ENCODE data around the gene ZNF787.
"Not testable (repeated sequence)": the region's sequence is repeated elsewhere in the genome, so short reads cannot be mapped to it uniquely, and the experiment has no call there.

The ZNF787 gene

DNA sequence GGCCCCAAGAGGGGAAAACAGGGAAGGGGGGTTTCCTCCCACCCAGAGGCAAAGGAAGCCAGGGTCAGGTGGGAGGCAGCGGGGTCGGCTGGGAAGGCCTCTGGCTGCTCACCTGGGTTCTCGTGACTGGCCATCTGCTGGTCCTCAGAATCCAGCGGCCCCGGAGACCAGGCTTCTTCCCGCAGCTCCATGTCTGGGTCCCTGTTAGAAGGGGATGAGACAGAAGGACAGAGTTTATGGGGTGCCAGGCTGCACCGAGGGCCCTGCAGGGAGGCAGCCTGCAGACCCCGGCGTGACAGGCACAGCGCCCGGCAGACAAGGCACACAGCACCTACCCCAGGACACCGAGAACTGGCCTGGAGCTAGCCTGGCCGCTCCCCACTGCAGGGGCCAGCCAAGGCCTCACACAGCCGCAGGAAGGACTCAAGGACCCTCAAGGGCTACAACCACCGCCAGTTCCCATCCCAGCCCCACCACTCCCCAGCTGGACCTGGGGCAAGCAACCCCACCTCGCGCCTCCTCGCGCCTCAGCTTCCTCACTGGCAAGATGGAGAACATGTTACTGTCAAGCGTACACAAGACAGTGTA, 18.0 kb downstream of the ZNF787 start:
- DNase-seq, result no peak

DNA sequence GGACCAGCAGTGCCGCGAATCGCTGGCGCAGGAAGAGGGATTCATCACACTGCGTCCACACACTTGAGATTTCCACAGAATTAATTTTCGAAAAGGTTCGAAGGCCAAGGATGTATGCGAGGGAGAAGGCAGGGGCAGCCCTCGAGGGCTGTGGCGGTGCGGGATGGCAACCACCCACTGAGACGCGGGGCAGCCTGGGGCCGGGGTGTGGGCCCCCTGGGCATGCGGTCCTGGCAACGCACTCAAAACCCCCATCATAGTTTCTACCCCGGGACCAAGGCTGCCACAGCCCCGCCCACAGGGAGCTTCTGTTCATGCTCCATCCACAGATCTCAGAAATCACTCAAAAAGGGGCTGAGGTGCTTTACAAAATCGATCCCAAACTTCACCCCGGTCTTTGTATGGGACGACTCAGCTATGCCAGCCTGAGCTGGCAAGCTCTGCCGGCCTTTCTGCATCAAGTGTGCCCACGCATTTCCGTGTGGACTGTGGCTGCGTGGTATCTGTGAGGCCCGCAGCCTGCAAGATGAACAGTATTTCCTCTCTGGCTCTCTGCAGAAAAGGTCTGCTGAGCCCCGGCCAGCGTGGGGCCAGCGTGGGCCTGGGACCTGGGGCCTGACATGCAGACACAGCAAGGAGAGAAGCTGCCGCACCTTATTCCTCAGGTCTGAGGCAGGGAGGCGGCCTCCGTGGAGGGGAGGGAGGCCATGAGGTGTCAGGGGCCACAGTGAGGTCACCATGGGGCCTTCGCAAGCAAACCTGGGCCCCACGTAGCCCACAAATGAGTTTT, 19.2 kb downstream of the ZNF787 start:
- DNase-seq, result no peak

GRCh38 chr19:56101095-56101494, 20.0 kb downstream of the ZNF787 start:
- DNase-seq, result no peak

GRCh38 chr19:56099638-56100539, 21.2 kb downstream of the ZNF787 start:
- no peak for DNase-seq

- DNase-seq, result no peak
Measured at GRCh38 chr19:56098731-56099568, 22.1 kb downstream of the ZNF787 start.

DNA sequence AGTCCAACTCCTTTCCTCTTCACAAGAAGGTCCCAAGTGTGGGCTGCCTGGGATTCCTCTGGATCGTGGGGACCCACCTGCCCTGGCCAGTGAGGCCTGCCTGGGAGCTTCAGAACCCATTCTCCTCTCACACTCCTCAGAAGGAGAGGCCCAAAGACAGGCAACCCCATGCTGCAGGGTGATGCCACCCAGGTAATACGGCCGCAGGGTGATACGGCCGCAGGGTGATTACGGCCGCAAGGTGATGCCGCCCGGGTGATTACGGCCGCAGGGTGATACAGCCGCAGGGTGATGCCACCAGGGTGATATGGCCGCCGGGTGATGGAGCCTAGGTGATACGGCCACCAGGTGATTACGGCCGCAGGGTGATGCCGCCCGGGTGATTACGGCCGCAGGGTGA, 22.9 kb downstream of the ZNF787 start:
- DNase-seq, result not testable (repeated sequence)

DNA sequence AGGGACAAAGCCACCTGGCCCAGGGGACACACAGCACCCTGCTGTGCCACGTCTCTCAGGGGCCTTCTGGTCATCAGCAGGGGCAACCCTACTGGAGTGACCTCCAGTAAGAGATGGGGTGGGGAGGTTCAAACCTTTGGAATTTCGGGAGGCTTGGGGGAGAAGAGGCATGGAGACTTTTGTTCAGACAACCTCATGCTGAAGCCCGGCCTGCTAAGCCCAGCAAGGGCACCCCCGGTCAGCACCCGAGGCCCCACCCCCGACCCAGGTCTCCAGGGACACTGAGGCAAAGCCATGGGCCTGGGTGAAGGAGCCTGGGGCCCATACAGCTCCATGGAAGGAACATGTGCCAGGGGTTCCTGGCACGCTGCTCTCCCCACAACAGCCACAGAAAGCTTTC, 23.3 kb downstream of the ZNF787 start:
- no peak for DNase-seq

- DNase-seq, result no peak
Measured at GRCh38 chr19:56097306-56097705, 23.8 kb downstream of the ZNF787 start.

- no peak for DNase-seq
Measured at GRCh38 chr19:56096665-56097064, 24.4 kb downstream of the ZNF787 start.

DNA sequence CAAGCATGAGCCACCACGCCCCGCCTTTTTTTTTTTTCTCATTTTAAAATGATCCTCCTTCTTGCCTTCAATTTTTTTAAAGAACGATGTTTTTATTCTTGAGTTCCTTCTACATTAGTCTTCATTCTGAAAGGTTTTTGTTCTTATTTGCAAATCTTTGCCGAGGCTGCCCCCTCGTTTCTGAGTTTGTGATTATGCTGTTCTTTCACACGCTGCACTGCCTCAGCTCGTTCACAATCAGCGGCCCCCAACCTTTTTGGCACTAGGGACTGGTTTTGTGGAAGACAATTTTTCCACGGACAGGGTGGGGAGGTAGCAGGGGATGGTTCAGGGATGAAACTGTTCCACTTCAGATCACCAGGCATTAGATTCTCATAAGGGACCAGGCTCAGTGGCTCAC, 26.6 kb downstream of the ZNF787 start:
- DNase-seq, result no peak

GRCh38 chr19:56092685-56093631, 28.1 kb downstream of the ZNF787 start:
- no peak for DNase-seq

DNA sequence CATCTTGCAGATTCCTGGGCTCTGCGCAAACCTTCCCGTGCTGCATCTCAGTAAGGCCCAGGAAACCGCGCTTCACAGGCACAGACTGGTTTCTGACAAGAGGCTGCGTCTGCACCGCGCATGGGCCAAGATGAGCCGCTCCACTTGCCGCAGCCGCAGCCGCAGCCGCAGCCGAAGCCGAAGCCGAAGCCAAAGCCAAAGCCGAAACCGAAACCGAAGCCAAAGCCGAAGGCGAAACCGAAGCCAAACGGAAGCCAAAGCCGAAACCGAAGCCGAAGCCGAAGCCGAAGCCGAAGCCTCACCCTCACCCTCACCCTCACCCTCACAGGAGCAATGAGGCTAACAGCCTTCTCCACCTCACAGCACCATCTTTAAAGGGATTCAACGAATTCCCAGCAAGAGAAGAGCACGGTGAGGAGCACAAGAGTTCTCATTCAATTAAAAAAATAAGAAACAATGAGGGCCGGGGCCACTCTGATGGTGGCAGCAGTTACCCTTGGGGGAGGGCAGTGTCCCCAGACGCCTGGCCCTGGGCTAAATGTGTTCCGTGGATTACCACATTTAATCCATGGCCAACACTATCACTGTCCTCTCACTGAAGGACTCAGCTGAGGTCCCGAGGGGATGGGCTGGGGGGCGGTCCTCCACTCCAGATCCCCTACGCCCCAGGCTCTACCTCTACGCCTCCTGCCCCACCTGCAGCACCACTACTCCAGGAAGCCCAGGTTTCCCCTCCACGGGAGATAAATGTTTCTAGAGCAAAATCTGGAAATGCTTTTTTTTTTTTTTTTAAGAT, 29.1 kb downstream of the ZNF787 start:
- peak; percentile 39 for DNase-seq

DNA sequence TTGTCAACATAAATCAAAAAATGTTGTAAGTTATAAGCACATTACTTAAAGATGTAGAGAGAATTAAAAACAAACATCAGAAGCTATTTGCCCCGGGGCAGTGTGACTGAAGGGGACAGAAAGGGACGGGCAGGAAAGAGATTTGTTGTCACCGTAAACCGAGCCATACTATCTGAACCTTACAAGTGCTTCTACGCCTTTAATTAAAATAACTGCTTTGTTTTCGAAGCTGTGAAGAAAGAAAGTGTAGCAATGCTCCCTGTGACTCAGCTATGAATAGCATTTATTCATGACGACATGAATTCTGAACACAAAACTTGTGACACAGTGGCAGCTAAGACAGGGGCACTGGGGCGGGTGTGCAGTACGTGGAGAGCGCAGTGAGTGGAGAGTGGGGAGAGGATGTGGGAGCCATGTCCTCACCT, 30.0 kb downstream of the ZNF787 start:
- DNase-seq, result no peak

GRCh38 chr19:56089344-56089743, 31.8 kb downstream of the ZNF787 start:
- no peak for DNase-seq

DNA sequence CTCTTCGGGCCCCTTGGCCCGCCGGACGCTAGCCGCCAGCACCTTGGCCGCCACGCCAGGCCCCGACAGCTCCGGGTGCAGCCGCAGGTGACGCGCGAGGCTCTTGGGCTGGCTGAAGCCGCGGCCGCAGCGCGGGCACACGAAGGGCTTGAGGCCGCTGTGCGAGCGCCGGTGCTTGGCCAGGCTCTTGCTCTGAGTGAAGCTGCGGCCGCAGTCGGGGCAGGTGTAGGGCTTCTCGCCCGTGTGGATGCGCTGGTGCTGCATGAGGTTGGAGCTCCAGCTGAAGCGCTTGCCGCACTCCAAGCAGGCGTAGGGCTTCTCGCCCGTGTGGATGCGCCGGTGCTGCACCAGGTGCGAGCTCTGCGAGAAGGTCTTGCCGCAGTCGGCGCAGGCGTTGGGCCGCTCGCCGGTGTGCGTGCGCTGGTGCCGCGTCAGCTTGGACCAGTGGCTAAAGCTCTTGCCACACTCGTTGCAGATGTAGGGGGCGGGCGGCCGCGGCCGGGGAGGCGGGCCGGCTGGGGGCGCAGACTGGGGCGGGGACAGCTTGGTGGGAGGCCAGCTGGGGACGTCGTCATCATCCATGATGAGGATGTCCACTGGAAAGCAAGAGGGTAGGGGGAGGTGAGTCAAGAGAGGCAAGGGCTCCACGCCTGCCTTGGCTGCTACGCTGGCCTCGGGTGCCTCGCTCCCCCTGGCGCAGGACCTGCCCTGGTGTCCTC, 32.4 kb downstream of the ZNF787 start:
- DNase-seq, result no peak

GRCh38 chr19:56087647-56088496, 33.2 kb downstream of the ZNF787 start:
- DNase-seq, result no peak

GRCh38 chr19:56086671-56087430, 34.2 kb downstream of the ZNF787 start:
- no peak for DNase-seq
